Pons (tissue), 1 donor: ENCODE measurements around the gene GRM5.

Experiments
- DNase-seq: peaks from one replicate; pipeline ENCODE4 v3.0.0-alpha.2; 2016; ENCODE audit warnings: low spot score

GRM5 gene

GRCh38 chr11:88617226-88617625, 448.6 kb downstream of the GRM5 start:
- DNase-seq, result no peak

GRCh38 chr11:88604260-88604659, 461.5 kb downstream of the GRM5 start:
- no peak for DNase-seq

- no peak for DNase-seq
Measured at GRCh38 chr11:88603091-88603867, 462.5 kb downstream of the GRM5 start.

- DNase-seq, result no peak
Measured at GRCh38 chr11:88597387-88597786, 468.4 kb downstream of the GRM5 start.

- DNase-seq, result no peak
Measured at GRCh38 chr11:88596786-88597185, 469.0 kb downstream of the GRM5 start.

- no peak for DNase-seq
Measured at GRCh38 chr11:88594274-88594950, 471.4 kb downstream of the GRM5 start.

GRCh38 chr11:88590361-88590760, 475.4 kb downstream of the GRM5 start:
- DNase-seq, result no peak

- no peak for DNase-seq
Measured at GRCh38 chr11:88583251-88583650, 482.5 kb downstream of the GRM5 start.

GRCh38 chr11:88579466-88579865, 486.3 kb downstream of the GRM5 start:
- no peak for DNase-seq

- no peak for DNase-seq
Measured at GRCh38 chr11:88576741-88577140, 489.0 kb downstream of the GRM5 start.

- DNase-seq, result no peak
Measured at GRCh38 chr11:88575916-88576315, 489.9 kb downstream of the GRM5 start.

GRCh38 chr11:88569342-88569741, 496.4 kb downstream of the GRM5 start:
- DNase-seq, result no peak

- no peak for DNase-seq
Measured at GRCh38 chr11:88555829-88556202, 510.0 kb downstream of the GRM5 start.

- no peak for DNase-seq
Measured at GRCh38 chr11:88555018-88555828, 510.6 kb downstream of the GRM5 start.

- DNase-seq, result no peak
Measured at GRCh38 chr11:88553204-88553603, 512.6 kb downstream of the GRM5 start.

- DNase-seq, result no peak
Measured at GRCh38 chr11:88552379-88553062, 513.3 kb downstream of the GRM5 start.

GRCh38 chr11:88544656-88545280, 521.0 kb downstream of the GRM5 start:
- DNase-seq, result no peak

- DNase-seq, result peak; percentile 90
Measured at GRCh38 chr11:88543902-88544655, 521.7 kb downstream of the GRM5 start.

GRCh38 chr11:88541006-88541405, 524.8 kb downstream of the GRM5 start:
- no peak for DNase-seq

- no peak for DNase-seq
Measured at GRCh38 chr11:88538098-88538497, 527.7 kb downstream of the GRM5 start.

GRCh38 chr11:88537613-88538012, 528.2 kb downstream of the GRM5 start:
- no peak for DNase-seq
